Measurements from ENCODE around the gene ACSS1. TPM values are rescaled to one million over a fixed set of nuclear protein-coding genes. Genes with fewer than 3 reads are reported as not detected.

The ACSS1 gene
- total RNA-seq, 1 experiment from 2014 or later, result 0.61 TPM

GRCh38 chr20:25051386-25052155 lies 6.4 kb downstream of the ACSS1 start:
- Histone ChIP-seq H2BK15ac (ENCODE audit: low read depth, low read length) (no peak overlapping the region), H3K79me2 (ENCODE audit: insufficient read depth, low read length) (no peaks in the 10 kb centered on the region), H2BK120ac (ENCODE audit: low read depth, low read length, poor library complexity, severe bottlenecking) (no peak overlapping the region), H3K4me1 (ENCODE audit: insufficient read depth, low read length) (no peaks in the 10 kb centered on the region), H3K27ac (ENCODE audit: insufficient read length, low read depth, low read length) (no peak overlapping the region), H4K8ac (replicated peaks; ENCODE audit: insufficient read length, low read depth, low read length) (no peak overlapping the region), H3K14ac (ENCODE audit: insufficient read depth, low read length) (no peak overlapping the region), H4K91ac (ENCODE audit: insufficient read length, low read depth, low read length) (no peak overlapping the region), H3K4me2 (ENCODE audit: insufficient read depth, insufficient read length, low read length) (no peak overlapping the region), H2BK20ac (ENCODE audit: low read depth, low read length, poor library complexity, severe bottlenecking) (no peak overlapping the region), H3K79me1 (ENCODE audit: insufficient read depth, low read depth, low read length, poor library complexity, severe bottlenecking) (no peaks in the 10 kb centered on the region), H3K56ac (ENCODE audit: insufficient read length, low read depth, low read length) (no peak overlapping the region), H4K20me1 (ENCODE audit: control insufficient read depth, insufficient read depth, insufficient read length) (no peaks in the 10 kb centered on the region), H2AK5ac (ENCODE audit: insufficient read length, low read length) (no peak overlapping the region), H3K9me3 (ENCODE audit: control insufficient read depth, low read depth, low read length) (no peaks in the 10 kb centered on the region), H3K9ac (ENCODE audit: extremely low read depth, insufficient read length, low read length) (no peak overlapping the region), H4K5ac (ENCODE audit: insufficient read length, low read depth, low read length) (no peak overlapping the region), H3T11ph (ENCODE audit: low read length) (no peak overlapping the region), H3K4ac (ENCODE audit: low read depth, low read length) (no peak overlapping the region), H3K27me3 (ENCODE audit: insufficient read depth, low read length) (peaks cover 13% of the 10 kb centered on the region; the same call in 1 of the 2 replicates), H2BK12ac (ENCODE audit: insufficient read length, low read depth, low read length) (no peak overlapping the region), H2AFZ (ENCODE audit: low read length) (no peak overlapping the region), H3K18ac (ENCODE audit: insufficient read length, low read depth, low read length) (no peak overlapping the region), H3K23ac (ENCODE audit: insufficient read length, low read depth, low read length) (no peak overlapping the region), H3K23me2 (ENCODE audit: insufficient read length, low read depth, low read length, poor library complexity, severe bottlenecking) (no peaks in the 10 kb centered on the region), H2BK5ac (ENCODE audit: insufficient read length, low read length) (no peak overlapping the region)
- Mint-ChIP-seq H3K27ac (no peak overlapping the region), H3K9me3 (no peaks in the 10 kb centered on the region), H3K4me1 (peaks cover 10% of the 10 kb centered on the region in 2 experiments; a peak in 3 of 4 replicates), H3K4me3 (no peak overlapping the region), H3K27me3 (ENCODE audit: low read depth) (peaks cover 58% of the 10 kb centered on the region), H3K36me3 (ENCODE audit: insufficient read depth in 1 of 3, low read depth in 3 of 3) (no peaks in the 10 kb centered on the region)
- WGBS (ENCODE audit: extremely low coverage, insufficient read length, low lambda C conversion rate), result no CpG with 5 or more reads among the region's 7 CpGs
- no peak for DNase-seq
- TF ChIP-seq CTCF (conservative IDR thresholded peaks at IDR 0.05), result no peak

Data from H9 (cell line).